Breast epithelium (tissue), 3 donors: ENCODE data around the gene ZNF384.

Source experiments
- POLR2A ChIP-seq: fragments of 450-650 bp; IDR thresholded peaks from one replicate; pipeline ENCODE4 v1.6.1; 2016; ENCODE audit warnings: antibody characterized with exemption, mild to moderate bottlenecking, moderate library complexity
- POLR2AphosphoS5 ChIP-seq, 3 donors: sonication (generic); formaldehyde crosslinking; IDR thresholded peaks; one replicate each; pipeline ENCODE4 v1.6.1; 2017; ENCODE audit warnings: antibody characterized with exemption in 3 of 3
- TF ChIP-seq, protein P1 (sequence below), 3 donors: fragments of 450-650 bp; IDR thresholded peaks; one replicate each; pipeline ENCODE4 v1.5.1; 2016 to 2017; ENCODE audit warnings: antibody characterized with exemption in 3 of 3, mild to moderate bottlenecking in 3 of 3, moderate library complexity in 3 of 3

DNA sequence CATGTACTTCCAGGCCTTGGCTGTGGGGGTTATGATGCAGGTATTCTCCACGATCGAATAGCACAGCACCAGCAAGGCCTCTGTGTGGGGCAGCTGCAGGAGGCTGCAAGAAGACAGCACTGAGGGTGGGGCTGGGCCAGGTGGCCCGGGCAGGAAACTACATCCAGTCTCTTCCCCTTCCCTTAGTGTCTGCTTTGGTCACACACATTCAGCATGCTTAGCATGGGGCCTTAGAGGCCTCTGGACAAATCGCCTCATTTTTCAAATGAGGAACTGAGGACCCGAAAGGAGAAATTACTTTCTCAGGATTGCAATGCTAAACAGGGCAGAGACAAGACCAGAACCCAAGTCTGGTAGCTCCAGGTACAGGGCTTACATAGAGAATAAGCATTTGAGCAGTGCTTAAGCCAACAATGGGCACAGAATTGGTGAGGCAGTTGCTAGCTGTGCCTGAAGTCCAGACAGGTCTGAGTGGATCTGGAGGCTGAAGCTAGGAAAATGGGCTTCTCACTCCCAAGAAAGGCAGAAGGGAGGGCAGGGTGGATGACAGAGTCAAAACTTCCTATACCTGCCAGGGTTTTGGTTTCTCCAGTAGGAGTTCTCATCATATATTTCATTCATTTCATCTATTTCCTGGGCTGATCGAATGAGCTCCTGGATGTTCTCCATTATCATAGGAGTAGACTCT, 45.5 kb downstream of the ZNF384 start:
- TF ChIP-seq, protein P1, sequence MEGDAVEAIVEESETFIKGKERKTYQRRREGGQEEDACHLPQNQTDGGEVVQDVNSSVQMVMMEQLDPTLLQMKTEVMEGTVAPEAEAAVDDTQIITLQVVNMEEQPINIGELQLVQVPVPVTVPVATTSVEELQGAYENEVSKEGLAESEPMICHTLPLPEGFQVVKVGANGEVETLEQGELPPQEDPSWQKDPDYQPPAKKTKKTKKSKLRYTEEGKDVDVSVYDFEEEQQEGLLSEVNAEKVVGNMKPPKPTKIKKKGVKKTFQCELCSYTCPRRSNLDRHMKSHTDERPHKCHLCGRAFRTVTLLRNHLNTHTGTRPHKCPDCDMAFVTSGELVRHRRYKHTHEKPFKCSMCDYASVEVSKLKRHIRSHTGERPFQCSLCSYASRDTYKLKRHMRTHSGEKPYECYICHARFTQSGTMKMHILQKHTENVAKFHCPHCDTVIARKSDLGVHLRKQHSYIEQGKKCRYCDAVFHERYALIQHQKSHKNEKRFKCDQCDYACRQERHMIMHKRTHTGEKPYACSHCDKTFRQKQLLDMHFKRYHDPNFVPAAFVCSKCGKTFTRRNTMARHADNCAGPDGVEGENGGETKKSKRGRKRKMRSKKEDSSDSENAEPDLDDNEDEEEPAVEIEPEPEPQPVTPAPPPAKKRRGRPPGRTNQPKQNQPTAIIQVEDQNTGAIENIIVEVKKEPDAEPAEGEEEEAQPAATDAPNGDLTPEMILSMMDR (IDR thresholded peaks at IDR 0.05) = no peak
- TF ChIP-seq POLR2AphosphoS5 (IDR thresholded peaks at IDR 0.05) (no peak), POLR2A (no peak)
